ENCODE data around the gene MRPS18A. TPM values are rescaled to one million over a fixed set of nuclear protein-coding genes. Genes with fewer than 3 reads are reported as not detected.

MRPS18A gene
- total and polyA plus RNA-seq, 9 of the 15 experiments (the other 6 are each of a cell fraction or from before 2014, with no cell fraction given): 87.5 to 243 (median 125) TPM

DNA sequence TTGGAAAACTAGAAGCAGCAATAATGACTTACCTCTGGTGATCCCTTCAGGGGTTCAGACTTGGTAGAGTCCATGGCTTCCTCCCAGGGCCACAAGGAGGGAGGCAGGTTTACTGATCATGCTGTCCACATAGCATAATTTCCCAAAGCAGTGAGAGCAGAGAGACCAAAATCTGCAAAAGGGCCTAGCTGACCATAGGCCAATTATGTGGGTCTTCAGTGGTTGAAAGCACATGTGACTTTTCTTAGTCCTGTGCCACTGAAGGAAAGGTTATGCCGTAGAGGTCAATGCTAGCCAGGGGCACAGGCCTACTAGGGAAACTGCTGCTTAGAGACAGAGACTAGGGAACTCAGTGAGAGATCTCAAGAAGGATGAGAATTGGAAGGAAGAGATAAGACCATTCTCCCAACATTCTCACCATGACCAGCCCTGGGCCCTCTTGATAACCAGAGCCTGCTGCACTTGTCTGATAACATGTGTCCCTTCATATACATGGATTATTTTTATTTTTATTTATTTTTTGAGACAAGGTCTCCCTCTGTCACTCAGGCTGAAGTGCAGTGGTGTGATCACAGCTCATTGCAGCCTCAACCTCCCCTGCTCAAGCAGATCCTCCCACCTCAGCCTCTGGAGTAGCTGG, 56.5 kb downstream of the MRPS18A start (continued):
- TF ChIP-seq, protein P1, sequence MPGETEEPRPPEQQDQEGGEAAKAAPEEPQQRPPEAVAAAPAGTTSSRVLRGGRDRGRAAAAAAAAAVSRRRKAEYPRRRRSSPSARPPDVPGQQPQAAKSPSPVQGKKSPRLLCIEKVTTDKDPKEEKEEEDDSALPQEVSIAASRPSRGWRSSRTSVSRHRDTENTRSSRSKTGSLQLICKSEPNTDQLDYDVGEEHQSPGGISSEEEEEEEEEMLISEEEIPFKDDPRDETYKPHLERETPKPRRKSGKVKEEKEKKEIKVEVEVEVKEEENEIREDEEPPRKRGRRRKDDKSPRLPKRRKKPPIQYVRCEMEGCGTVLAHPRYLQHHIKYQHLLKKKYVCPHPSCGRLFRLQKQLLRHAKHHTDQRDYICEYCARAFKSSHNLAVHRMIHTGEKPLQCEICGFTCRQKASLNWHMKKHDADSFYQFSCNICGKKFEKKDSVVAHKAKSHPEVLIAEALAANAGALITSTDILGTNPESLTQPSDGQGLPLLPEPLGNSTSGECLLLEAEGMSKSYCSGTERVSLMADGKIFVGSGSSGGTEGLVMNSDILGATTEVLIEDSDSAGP (CRISPR knock-in tag; IDR thresholded peaks at IDR 0.05): no peak
- TF ChIP-seq RB1 (IDR thresholded peaks at IDR 0.05; ENCODE audit: low read depth) (0 out of 2 replicates have a peak, but pooled peaks have one; percentile 33), MXD1 (CRISPR knock-in tag; IDR thresholded peaks at IDR 0.05; ENCODE audit: borderline replicate concordance, poor library complexity, severe bottlenecking) (no peak), FOXJ3 (CRISPR knock-in tag; IDR thresholded peaks at IDR 0.05) (no peak), MTA1 (IDR thresholded peaks at IDR 0.05; ENCODE audit: borderline replicate concordance) (peak; percentile 87), ZNF75A (CRISPR knock-in tag; IDR thresholded peaks at IDR 0.05) (0 out of 2 replicates have a peak, but pooled peaks have one; percentile 29), E2F8 (IDR thresholded peaks at IDR 0.05; ENCODE audit: low read depth, partially characterized antibody) (peak; percentile 52), CREM (IDR thresholded peaks at IDR 0.05; ENCODE audit: low read depth) (peak; percentile 86), SREBF2 (CRISPR knock-in tag; IDR thresholded peaks at IDR 0.05) (no peak), KLF10 (CRISPR knock-in tag; IDR thresholded peaks at IDR 0.05) (no peak), FOXA3 (CRISPR knock-in tag; conservative IDR thresholded peaks at IDR 0.05 in 1 of 2, IDR thresholded peaks at IDR 0.05 in 1 of 2) (peak; percentile 26 to 56; a peak in 2 of 4 replicates)
- TF ChIP-seq, protein P2, sequence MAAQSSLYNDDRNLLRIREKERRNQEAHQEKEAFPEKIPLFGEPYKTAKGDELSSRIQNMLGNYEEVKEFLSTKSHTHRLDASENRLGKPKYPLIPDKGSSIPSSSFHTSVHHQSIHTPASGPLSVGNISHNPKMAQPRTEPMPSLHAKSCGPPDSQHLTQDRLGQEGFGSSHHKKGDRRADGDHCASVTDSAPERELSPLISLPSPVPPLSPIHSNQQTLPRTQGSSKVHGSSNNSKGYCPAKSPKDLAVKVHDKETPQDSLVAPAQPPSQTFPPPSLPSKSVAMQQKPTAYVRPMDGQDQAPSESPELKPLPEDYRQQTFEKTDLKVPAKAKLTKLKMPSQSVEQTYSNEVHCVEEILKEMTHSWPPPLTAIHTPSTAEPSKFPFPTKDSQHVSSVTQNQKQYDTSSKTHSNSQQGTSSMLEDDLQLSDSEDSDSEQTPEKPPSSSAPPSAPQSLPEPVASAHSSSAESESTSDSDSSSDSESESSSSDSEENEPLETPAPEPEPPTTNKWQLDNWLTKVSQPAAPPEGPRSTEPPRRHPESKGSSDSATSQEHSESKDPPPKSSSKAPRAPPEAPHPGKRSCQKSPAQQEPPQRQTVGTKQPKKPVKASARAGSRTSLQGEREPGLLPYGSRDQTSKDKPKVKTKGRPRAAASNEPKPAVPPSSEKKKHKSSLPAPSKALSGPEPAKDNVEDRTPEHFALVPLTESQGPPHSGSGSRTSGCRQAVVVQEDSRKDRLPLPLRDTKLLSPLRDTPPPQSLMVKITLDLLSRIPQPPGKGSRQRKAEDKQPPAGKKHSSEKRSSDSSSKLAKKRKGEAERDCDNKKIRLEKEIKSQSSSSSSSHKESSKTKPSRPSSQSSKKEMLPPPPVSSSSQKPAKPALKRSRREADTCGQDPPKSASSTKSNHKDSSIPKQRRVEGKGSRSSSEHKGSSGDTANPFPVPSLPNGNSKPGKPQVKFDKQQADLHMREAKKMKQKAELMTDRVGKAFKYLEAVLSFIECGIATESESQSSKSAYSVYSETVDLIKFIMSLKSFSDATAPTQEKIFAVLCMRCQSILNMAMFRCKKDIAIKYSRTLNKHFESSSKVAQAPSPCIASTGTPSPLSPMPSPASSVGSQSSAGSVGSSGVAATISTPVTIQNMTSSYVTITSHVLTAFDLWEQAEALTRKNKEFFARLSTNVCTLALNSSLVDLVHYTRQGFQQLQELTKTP (IDR thresholded peaks at IDR 0.05; ENCODE audit: low read depth in 1 of 2, partially characterized antibody in 2 of 2): peak in 1 of 2 experiments; percentile 91
- TF ChIP-seq, protein P3, sequence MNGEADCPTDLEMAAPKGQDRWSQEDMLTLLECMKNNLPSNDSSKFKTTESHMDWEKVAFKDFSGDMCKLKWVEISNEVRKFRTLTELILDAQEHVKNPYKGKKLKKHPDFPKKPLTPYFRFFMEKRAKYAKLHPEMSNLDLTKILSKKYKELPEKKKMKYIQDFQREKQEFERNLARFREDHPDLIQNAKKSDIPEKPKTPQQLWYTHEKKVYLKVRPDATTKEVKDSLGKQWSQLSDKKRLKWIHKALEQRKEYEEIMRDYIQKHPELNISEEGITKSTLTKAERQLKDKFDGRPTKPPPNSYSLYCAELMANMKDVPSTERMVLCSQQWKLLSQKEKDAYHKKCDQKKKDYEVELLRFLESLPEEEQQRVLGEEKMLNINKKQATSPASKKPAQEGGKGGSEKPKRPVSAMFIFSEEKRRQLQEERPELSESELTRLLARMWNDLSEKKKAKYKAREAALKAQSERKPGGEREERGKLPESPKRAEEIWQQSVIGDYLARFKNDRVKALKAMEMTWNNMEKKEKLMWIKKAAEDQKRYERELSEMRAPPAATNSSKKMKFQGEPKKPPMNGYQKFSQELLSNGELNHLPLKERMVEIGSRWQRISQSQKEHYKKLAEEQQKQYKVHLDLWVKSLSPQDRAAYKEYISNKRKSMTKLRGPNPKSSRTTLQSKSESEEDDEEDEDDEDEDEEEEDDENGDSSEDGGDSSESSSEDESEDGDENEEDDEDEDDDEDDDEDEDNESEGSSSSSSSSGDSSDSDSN (IDR thresholded peaks at IDR 0.05; ENCODE audit: borderline replicate concordance in 1 of 2, low read depth in 2 of 2, low read length in 2 of 2): no peak
- TF ChIP-seq, protein P4, sequence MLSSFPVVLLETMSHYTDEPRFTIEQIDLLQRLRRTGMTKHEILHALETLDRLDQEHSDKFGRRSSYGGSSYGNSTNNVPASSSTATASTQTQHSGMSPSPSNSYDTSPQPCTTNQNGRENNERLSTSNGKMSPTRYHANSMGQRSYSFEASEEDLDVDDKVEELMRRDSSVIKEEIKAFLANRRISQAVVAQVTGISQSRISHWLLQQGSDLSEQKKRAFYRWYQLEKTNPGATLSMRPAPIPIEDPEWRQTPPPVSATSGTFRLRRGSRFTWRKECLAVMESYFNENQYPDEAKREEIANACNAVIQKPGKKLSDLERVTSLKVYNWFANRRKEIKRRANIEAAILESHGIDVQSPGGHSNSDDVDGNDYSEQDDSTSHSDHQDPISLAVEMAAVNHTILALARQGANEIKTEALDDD (IDR thresholded peaks at IDR 0.05): peak; percentile 96
